Stimulated activated CD4-positive, alpha-beta T cell treated with anti-CD3 and anti-CD28 coated beads, Interleukin-1b, Interleukin-23, amount 100 ng/mL, for 4 hours (primary cell): ENCODE data around the gene FKBP2.

Source experiments
- DNase-seq, 2 donors: peaks; one replicate each; pipeline ENCODE4 v3.0.0-alpha.2; 2020; ENCODE audit warnings: low read depth in 2 of 2

The FKBP2 gene

DNA sequence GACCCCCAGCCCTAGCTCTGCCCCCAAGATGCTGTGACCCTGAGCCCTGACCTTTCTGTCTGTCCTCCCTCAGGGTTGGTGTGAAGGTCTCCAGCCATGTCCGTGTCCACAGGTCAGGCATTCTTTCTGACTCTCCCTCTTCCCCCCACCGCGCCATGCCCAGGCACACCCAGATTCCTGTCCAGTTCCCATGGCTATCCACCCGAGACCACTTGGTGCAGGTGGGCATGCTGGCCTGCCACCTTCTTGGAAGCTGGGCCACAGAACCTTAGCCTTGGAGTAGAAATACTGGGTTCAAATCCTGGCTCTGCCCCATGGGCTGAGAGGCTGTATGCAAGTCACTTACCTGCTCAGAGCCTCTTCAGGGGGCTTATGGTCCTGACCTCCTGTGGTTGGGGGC, 8.1 kb downstream of the FKBP2 start:
- no peak for DNase-seq

DNA sequence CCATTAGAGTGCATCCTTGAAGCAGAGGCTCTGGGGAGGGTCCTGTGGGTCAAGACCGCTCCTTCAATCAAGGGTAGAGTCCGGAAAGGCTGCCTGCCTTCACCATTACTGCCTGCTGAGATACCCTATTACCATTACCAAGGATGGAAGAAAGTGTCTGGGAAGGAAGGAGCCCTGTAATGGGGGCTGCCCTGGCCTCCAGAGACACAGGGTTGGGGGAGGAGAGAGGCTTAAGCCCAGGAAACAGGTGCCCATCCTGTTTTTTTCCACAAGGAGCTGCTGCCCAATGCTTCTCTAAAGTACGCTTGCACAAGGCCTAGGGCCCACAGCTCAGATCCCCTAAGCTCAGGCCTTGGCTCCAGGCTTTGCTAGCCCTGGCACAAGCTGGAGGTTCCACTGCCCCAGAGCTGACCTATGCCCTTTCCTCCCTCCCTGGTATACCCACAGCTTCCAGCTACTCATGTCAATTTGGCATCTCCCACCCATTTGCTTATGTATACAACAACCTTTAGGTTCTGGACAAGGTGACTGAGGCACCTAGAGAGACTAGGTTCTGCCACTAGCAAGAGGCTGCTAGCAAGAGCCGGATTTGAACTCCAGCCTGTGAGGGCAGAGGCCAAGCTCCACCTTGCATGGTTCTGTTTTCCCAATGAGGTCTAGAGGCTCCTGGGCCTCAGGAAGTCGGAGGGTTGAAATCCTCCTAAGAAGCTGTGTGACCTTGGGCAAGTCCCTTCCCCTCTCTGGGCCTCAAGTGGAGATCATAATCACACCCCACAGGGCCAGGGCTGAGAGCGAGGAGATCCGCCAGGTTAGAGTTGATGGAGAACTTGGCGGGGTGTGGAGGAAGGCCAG, 8.9 kb downstream of the FKBP2 start:
- DNase-seq, result no peak

DNA sequence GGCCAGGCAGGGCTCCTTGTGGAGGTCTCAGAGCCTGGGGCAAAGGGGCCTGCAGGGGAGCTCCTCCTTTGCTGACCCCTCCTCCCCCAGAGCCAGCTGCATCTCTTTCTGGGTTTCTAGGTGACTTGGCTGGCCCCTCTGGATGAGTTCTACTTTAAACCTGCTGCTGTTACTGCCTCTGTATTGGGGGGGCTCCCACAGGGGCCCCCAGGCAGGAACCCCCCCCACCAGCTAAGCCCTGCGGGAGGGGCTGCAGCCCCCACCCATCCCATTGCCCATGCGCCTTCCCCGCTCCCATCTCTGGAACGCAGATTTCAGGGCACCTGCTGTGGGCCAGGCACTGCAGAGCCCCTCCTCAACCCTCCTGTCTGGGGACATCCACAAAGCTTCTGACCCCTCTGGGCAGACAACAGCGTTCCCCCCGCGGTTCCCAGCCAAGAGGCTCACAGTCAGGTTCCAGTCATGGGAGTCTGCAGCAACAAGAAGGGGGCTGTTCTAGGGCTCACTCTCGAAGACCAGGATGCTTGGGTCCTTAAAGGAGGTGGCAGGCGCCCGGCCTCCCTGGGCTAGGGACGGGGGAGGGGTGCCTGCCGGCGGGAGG, 9.6 kb downstream of the FKBP2 start:
- no peak for DNase-seq

DNA sequence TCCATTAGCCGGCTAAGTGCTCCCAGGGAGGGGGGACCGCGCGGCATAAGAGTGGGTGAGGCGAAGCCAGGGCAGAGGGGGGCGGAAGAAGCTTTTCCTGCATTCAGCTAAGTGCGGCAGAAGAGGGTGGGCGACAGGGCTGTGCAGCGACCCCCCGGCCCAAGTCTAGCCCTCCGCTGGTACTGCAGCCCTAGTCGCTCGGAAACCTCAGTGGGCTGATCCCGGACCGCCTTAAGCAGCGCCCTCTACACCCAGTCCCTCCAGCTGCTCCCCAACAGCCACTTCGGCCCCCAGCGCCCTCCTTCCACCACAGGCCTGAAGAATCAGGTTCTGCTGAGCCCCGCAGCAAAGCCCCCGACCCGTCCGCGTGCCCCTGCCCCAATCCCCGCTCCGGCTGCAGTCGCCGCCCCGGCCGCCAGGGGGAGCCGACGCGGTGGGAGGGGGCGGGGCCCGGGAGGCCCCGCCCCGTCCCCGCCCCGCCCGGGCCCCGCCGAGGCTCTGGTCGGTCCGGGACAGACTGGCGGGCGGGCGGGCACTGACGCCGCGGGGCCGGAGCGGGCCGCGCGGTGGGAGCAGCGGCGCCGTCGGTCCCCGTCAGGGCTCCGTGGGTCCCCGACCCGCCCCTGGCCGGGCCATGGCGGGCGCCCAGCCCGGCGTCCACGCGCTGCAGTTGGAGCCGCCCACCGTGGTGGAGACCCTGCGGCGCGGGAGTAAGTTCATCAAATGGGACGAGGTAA, 10.3 kb downstream of the FKBP2 start, which contains the start of gene PLCB3:
TSS of gene PLCB3 (plus strand) at position 515 of the 737 bp plus-strand sequence. CDS start at position 635, 120 bp downstream.
- DNase-seq, result peak; percentile 61 to 68

DNA sequence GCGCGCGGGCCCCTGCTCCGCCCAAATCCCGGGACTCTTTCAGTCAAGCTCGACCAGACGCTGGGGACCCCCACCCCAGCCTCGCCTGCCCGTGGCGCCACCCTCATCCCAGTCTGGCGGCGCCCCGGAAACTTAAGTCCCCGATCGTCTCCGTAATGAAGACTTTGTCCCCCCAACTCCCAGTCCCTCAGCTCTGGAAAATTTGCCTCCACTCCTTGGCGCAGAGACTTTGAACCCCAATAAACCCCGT, 10.8 kb downstream of the FKBP2 start:
- DNase-seq, result no peak

DNA sequence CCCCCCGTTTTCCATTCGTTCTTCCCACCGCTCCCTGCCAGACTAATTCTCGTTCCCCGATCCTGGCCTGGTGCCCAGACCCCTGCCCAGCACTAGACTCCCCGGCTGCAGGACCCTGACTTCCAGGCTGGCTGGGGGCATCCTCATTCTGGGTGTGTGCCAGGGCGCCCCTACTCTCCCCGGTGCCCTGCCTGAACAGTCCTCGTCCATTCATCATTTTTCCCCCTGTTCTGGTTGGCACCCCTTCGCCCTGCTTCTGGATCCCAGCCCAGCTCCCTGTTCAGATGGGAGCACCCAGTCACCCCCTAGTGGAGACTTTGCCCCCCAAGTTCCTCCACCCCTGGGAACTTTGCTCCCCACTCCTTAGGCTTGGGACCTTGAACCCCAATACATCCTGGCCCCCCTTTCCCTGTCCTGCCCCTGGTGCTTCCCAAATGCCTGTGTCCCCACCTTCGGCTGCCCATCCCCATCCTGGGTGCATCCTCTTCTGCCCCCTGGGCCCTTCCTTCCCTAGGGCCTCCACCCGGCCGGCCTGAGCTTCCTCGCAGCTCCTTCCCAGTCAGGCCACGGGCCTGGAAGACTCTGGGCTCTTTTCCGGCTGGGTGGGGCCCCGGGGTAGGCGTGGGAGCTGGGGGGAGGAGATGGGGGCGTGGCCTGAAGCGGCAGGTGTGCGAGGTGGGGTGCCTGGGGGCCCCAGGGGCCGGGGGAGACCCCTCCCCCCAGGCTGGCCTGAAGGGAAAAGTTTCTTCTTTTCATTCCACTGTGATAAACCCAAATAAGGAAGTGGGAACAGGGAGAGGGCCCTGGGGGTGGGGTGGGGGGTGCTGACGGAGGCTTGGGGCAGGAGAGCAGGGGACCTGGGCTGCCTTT, 11.3 kb downstream of the FKBP2 start:
- no peak for DNase-seq

DNA sequence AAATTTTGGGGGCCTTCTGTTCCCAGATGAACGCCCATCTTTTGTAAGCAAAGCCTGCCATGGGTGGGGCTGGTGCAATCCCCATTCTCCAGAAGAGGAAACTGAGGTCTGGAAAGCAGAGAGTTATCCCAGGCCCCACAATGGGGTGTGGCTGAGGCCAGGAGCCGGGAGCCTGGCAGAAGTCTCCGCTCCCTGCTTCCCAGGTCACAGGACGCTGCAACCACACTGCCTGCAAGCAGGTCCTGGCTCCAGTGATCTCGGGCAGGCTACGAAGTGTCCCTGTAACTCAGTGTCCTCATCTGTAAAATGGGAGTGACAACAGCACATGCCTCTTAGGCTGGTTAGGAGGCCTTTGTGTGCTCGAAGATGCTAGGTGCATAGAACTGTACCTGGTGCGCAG, 12.1 kb downstream of the FKBP2 start:
- DNase-seq, result no peak

DNA sequence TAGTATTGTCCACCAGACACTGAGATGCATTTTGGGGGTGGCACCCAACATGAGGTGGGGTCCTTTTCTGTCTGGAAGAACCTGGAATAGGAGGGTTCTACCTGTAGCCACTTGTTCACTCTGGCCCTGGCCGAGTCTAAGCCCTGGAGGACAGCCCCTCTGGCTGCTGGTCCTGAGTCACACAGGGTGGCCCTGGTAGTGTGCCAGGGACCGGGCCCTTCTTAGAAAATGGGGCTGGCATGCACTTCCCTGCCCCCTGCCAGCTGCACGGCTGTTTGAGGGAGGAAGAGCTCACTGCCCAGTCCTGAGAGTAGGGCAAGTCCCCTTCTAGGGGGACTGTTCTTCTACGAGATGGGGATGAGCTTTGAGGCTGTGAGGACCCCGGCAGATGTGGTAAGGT, 12.6 kb downstream of the FKBP2 start:
- DNase-seq, result no peak

DNA sequence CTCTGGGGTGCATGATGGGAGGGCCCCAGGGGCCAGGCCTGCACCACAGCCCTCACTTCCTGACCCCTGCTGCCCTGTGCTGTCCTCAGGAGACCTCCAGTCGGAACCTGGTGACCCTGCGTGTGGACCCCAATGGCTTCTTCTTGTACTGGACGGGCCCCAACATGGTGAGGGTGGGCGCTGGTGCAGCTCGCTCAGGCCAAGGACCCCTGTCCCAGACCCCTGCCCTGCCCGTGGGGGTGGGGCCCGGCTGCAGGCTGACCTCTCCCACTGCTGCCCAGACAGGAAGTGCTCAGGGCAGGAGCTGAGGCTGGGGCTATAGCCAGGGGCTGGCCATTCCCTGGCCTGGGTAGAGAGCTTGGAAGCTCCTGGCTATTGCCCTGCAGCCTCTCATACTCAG, 13.4 kb downstream of the FKBP2 start:
- no peak for DNase-seq

DNA sequence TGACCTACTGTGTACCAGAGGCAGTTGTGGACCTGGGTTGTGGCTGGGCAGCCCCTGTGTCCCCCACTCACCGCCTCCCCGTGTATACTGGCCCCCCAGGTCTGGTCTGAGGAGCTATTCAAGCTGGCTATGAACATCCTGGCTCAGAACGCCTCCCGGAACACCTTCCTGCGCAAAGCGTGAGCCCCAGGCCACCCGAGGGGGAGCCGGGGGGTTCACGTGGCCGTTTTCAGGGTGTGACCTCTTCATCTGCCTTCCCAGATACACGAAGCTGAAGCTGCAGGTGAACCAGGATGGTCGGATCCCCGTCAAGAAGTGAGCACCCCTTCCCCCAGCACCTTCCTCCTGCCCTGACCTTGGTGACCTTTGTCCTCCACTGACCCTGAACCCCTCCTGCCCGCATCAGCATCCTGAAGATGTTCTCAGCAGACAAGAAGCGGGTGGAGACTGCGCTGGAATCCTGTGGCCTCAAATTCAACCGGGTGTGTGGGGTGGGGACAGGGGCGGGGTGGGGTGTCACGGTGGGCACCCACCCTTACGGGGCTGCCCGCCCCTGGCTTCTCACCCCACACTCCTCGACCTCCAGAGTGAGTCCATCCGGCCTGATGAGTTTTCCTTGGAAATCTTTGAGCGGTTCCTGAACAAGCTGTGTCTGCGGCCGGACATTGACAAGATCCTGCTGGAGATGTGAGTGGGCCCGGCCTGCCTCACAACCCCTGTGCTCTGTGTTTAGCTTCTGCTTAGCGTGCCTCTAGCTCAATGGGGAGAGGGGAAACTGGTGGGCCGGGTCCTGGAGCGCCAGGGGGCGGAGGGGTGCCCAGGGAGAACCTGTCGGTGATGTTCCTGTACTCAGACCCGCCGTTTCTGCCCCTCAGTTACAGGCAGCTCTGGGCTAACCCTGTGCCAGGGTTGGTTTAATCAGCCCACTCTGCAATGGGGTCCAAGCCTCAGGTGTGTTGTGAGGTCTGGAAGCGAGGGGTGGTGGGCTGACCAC, 14.5 kb downstream of the FKBP2 start:
- DNase-seq, result no peak

DNA sequence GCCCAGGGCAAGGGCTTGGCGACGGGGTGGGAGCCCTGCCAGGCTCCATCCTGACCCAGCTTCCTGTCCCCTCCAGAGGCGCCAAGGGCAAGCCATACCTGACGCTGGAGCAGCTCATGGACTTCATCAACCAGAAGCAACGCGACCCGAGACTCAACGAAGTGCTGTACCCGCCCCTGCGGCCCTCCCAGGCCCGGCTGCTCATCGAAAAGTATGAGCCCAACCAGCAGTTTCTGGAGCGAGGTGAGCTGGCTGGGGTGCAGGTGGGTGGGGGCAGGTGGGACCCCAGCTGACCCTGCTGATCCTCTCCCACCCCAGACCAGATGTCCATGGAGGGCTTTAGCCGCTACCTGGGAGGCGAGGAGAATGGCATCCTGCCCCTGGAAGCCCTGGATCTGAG, 15.4 kb downstream of the FKBP2 start:
- no peak for DNase-seq

DNA sequence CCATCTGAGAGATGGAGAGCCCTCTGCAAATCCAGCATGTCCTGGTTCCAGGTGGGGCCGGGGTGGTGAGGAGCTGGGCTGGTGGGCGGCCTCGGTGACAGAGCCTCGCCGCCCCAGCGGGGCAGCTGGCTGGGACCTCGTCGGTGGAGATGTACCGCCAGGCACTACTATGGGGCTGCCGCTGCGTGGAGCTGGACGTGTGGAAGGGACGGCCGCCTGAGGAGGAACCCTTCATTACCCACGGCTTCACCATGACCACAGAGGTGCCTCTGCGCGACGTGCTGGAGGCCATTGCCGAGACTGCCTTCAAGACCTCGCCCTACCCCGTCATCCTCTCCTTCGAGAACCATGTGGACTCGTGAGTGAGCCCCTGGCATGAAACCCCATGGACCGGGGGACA, 17.5 kb downstream of the FKBP2 start:
- DNase-seq, result no peak

DNA sequence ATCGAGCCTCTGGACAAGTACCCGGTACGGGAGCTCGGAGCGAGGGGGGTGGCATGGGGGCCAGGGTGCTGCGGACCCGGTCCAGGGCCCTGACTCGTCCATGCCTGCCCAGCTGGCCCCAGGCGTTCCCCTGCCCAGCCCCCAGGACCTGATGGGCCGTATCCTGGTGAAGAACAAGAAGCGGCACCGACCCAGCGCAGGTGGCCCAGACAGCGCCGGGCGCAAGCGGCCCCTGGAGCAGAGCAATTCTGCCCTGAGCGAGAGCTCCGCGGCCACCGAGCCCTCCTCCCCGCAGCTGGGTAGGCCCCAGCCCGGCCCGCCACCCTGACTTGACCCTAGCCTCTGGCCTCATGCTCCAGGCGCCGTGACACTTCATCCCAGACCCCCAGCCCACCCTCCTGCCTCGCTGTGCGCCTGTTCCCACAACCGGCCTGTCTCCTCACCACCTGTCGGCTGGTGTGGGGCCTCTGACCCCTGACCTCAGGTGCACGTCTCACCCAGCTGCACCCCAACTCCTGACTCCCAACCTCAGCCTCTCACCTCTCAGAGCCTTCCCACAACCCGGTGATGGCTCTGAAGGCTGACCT, 18.1 kb downstream of the FKBP2 start:
- DNase-seq, result no peak

DNA sequence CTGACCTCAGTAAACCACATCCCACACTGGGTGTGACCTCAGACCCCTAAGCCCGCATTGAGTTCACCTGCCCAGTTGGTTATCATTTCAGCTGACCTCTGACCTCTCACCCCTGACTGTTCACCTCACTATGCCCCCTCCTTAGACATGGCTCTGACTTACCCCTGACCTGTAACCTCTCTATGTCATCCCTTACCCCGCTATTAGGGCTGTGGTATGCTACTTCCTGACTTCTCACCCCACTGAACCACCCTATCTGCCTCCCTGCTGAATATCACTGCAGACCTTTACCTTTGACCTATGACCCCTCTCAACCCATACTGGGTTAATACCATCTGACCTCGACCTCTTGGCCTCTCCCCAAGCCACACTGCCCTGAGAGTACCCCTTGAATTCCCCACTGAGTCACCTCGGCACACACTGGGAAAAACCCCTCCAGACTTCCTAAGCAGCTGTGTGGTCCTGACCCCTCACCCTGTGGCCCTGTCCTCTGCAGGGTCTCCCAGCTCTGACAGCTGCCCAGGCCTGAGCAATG, 18.7 kb downstream of the FKBP2 start:
- DNase-seq, result no peak

DNA sequence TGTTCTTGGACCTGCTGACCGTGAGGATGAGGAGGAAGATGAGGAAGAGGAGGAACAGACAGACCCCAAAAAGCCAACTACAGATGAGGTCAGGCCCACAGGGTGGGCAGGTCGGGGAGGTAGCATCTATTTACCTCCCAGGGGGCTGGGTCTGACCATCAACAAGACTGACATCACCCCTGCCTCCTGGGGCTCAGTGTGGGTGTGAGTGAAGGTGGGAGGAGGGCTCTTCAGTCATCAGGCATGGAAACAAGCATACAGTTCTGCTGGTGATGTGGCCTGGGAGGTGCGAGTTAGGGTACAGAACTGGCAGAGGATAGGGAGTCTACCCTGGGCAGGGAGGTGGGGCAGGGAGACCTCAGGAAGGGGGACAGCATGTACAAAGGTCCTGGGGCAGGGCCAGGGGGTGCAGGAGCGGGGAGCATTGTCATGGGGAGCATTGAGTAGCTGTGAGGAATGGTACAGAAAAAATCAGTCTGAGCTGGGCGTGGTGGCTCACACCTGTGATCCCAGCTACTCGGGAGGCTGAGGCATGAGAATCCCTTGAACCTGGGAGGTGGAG, 19.3 kb downstream of the FKBP2 start:
- no peak for DNase-seq

DNA sequence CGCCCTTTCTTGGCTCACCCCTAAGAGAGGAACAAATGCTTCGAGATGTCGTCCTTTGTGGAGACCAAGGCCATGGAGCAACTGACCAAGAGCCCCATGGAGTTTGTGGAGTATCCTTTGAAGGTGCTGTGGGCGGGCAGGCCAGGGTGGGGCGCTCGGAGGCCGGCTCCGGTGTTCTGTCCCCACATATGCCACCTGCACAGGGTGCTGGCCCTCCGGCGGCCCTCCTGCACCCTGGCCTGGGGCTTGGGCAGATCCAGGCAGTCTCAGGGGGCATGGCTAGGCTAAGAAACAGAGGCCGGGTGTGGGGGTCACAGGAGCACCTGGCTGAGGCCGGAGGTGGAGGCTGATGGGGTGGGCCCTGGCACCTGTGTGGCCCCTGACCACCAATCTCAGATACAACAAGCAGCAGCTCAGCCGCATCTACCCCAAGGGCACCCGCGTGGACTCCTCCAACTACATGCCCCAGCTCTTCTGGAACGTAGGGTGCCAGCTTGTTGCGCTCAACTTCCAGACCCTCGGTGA, 20.7 kb downstream of the FKBP2 start:
- no peak for DNase-seq

DNA sequence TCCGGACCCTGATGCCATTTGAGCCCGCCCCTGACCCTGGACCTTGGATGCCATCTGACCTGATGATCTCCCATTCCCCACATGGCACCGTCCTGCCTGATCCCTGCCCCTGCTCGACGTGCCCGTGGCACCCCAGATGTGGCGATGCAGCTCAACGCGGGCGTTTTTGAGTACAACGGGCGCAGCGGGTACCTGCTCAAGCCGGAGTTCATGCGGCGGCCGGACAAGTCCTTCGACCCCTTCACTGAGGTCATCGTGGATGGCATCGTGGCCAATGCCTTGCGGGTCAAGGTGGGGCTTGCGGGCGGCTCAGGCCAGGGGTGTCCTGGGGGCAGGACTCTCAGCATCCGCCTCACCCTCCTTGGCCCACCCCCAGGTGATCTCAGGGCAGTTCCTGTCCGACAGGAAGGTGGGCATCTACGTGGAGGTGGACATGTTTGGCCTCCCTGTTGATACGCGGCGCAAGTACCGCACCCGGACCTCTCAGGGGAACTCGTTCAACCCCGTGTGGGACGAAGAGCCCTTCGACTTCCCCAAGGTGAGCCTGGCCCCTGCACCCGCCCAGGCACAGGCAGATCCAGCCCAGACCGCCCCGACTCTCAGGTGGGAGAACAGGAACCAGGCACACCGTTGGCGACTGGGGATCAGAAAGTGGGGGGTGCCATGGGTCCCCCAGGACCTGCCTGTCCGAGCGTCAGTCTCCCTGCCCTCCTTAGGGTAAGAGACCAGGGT, 21.5 kb downstream of the FKBP2 start:
- DNase-seq, result no peak

DNA sequence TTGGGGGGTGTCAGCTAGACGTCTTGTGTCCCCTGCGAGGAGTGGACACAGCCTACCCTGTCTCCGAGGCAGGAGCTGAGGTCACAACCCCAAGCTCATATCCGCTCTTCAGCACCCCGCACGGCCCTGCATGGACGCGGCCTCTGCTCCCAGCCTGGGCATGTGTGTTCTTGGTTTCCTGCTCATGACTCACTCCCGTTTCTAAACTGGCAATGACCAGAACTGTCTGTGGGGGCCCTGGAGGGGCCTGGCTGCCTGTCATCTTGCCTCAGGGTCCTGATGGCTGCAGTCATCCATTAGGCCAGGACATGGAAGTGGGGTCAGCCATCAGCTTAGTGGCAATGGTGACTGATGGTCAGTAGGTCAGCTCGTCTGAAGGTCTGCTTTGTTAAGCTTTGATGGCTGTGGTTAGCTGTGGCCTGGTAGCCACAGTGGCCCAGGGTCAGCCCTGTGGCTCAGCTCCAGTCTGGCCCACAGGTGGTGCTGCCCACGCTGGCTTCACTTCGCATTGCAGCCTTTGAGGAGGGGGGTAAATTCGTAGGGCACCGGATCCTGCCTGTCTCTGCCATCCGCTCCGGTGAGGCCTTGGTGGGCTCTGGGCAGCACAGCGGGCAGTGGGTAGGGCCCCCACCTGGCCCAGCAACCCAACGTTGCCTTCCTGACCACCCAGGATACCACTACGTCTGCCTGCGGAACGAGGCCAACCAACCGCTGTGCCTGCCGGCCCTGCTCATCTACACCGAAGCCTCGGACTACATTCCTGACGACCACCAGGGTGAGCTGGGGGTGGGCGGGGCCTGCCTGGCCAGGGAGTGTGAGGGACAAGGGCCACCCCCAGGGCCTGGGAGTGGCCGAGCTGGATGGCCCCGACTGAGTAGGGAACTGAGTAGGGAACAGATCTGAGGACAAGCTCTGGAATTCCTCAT, 22.4 kb downstream of the FKBP2 start:
- no peak for DNase-seq
